Stimulated activated CD4-positive, alpha-beta T cell treated with anti-CD3 and anti-CD28 coated beads, Interleukin-1b, Interleukin-23, amount 100 ng/mL, for 24 hours (primary cell): Measurements from ENCODE around the gene MB.

Source experiments
- DNase-seq, 4 experiments: peaks; one replicate each; pipeline ENCODE4 v3.0.0-alpha.2; 2020; ENCODE audit warnings: low read depth in 4 of 4, low spot score in 1 of 4

MB gene

DNA sequence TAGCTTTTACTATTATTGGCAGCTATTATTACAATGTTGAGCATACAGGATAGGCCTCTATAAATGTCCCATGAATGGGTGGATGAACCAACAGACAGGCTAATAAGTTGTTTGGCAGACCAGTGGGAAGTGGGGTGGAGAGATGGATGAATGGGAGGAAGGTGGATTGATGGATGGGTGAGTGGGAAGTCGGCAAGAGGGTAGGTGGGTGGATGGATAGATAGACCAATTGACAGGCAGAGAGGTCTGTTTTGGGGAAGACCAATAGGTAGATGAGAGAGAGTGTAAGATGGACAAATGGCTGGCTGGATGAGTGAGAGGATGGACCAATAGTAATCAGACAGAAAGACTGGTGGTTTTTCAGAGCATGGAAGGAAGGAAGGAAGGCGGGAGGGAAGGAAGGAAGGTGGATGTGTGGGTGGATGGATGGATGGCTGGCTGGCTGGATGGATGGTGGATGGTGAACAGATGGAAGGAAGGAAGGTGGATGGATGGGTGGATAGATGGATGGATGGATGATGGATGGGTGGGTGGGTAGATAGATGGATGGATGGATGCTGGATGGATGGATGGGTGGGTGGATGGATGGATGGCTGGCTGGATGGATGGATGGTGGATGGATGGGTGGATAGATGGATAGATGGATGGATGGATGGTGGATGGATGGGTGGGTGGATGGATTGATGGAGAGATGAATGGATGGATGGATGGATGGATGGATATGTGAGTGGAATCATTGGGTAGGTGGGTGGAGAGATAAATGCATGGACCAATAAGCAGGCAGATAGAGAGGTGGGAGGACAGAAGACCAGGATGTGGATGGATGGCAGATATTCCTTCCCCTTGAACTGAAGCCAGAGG is 39.1 kb downstream of the MB start:
- DNase-seq: no peak

DNA sequence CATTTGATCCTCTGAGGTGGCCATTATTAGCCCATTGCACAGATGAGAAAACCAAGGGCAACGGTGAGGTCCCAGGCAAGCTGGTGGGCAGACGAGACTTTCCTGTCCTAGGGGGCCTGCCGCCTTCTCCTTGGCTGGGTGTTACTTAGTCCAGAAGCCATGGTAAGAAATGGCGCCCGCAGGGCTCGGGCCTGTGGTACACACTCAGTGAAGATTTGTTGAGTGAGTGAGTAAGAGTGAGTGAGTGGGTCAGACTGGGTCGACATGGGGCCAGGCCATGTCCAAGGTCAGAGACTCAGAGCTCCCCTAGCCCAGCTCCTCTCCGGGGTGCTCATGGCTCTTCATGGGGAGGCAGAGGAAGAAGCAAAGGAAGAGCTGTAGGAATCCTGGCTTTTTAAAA is 40.5 kb downstream of the MB start:
- no peak for DNase-seq

DNA sequence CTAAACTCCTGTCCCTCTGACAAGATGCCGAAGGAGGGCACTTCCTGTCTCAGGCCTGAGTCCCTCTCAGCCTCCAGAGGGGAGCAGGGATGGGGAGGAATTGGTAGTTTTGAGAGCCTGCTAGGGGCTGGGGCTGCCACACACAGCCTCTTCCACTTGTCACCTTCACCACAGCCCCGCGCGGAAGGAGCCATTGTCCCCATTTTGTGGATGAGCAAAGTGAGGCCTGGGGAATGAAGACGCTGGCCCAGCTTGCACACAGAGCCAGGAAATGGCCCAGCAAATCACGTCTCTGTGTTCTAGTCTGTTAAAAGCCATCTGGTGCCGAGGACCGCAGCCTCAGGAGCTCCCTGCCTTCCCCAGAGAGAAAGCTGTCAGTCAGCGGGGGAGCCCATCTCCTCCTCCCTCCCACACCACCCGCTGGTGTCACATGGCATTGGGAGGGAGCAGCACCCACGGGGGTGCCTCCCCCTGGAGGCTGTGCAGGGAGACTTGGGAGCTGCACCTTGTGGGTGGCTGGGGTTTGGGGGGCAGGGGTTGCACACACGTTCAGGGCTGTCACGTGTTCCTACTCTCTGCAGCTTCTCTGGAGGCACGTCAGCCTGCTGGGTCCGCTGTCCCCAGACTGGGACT is 41.9 kb downstream of the MB start:
- DNase-seq: no peak

DNA sequence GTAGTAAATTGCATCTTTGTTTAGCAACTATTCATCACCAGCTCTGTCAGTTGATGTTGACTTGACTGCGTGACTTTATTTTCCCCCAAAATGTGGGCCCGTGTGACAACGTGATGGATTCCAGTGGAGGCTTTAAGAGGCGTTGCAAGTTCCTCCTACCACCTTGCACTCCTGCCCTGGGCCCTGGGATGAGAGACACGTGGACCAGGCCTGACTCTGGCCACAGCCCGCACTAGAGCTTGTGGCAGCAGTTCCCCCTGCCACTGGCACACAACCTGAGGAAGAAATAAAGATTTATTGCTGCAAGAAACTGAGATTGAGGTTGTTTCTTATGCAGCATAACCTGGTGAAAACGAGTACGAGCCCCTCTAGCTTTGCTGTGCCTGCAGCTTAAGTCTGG is 44.6 kb downstream of the MB start:
- DNase-seq: no peak

DNA sequence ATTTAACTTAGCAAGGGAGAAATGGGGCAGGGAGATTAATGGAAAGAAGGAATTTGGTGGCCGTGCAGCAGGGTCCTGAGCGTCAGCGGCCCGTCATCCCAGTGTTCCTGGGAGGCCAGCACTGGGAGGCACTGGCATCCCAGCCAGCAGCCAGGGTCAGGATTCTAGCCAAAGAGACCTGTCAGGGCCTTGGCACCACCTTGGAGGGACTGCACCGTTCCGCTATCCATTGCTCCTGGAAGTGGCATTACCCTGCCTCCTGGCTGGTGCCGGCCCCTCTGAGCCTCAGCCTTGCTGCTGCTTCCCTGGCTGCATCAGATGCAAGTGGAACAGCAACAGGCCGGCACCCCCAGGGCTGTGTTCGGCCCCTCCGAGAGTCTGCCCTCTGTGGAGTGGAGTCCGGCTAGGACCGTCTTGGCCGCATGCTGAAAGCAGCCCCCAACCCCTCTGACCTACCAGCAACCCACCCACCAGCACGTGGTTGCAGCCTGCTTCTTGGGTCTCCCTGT is 46.4 kb downstream of the MB start:
- DNase-seq: no peak

DNA sequence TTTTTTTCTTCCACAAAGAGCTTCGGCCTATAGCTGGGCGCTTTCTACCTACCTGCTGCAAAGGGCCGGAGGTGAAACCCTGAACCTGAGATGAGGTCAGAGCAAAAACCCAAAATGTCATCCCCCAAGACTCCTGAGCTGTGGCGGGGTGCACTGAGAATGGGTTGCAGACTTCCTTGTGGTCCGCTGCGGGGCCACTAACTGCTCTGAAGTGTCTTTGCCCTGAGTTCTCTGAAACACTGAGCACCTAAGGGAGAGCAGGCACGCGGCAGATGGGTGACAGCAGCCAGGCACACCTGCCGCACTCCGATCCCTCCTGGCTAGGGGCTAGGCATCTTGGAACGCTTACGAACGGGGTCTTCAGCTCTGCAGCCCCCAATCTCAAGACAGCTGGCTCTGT is 47.2 kb downstream of the MB start:
- no peak for DNase-seq

DNA sequence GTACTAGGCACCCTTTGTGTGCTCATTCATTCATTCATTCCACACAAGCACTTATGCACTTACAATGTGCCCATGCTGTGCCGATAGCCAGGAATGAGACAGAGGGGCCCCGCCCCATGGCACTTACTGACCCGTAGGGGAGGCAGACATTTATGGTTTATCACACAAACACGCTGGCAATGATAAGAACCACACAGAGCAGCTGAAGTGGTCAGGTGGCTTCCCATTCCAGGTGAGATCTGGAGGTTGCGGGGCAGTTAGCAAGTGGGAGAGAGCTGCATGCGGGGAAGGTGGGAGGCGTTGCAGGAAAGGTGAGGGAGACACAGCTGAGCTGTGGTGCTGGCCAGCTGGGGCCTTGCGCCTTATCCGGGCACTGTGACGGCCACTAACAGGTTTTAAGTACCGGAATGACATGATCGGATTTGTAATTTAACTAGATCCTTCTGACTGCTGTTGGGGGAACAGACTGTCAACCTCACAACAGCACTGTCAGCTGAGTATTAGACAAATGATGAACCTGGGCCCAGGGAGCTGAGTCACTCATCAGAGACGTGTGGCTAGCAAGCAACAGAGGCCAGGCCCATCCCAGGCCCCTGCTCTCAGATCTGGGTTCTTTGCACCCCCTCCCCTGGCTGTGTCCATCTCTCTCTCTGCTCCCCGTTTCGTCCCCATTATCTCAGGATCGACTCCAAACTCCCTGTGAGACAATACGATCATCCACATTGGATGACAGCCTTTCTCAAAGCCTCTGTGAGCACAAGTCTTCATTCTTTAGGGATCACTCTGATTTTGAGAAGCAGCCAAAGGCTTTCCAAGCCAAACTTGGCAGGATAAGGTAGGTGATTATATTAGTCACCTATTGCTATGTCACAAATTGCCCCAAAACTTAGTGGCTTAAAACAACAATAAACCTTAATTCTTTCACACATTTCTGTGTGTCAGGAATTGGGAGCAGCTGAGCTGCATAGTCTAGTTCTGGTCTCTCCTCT is 48.1 kb downstream of the MB start:
- no peak for DNase-seq

DNA sequence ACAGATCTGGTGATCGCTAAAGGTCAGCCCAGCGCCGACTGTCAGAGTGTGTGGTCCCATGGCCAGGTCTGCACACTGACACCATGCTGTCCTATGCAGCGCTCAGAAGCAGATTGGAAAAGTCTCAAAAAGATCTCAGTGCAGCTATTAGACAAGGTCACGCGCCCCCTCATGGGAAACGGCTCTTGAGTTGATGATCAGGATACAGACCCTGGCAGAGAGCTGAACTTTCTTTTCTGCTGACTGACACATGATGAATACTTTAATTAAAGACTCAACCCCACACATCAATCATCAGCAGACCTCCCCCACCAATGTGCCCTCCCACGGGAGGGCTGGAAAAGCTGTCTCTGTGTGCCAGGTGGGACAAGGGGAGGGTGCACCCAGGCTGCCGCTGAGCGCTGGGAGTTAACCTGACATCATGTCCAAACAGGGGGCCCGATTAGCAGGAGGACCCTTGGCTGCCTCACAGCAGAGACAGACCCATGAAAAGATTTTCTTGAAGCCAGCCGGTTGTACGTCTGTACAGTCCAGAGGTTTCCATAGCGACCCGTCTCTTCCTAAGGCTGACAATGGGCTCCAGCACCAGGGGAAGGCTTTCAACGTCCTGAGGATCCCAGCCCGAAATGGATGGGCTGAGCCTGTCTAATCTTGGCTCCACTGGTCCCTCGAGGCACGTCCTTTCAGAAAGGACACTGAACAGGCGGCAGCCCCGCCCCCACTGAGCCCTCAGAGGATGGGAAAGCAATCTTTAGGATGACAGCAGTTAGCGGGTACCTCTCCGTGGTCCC is 49.6 kb downstream of the MB start:
- no peak for DNase-seq

DNA sequence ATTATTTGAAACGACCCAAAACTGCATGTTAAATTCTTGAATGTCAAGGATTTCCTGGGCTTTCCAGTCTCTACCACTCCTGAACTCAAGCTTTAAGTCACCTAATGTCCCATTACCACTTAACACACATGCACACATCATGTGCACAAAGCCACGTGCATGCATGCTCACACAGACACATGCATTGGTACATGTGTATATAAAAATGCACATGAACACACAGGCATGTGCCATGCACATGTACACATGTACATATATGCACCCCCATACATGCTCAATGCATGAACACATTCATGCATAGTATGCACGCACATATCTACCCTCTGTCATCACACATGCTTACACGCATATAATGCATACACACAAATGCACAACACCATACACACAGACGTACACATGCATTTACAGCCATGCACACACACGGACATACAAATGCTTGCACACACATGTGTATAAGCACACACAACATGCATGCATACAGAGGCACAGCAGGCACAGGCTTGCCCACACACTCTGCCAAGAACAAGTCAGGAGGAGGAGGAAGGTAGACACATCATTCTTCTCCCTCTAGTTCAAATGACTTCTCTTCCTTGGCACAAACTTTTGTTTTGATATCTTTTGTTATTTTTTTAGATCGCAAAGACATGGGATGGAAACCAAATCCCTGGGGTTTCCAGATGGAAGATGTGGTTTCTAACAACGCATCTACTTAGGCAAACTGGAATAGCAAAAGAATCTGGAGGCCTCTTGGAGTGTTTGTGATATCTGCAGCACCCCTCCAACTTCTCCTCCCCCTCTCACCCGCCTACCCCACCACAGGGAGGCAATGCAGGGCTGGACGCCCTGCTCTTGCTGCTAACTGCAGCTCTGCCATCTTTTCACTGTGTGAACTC is 51.9 kb downstream of the MB start:
- no peak for DNase-seq

DNA sequence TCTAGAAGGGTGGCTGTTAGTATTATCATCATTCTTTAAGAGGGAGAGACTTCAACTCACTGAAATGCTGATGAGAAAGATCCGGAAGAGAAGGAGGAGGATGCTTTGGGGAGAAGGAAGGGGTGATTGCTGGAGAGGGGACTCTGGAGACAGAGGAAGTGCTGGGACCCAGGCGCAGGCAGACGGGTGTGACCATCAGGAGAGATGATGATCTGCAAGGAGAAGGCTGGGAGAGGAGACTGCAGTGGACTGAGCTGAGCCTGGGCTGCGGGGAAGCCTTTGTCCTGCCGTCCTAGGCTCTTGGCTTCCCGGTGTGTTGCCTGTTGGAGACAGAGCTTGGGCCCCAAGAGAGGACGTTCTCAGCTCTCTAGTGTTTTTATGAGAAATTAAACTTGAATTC is 53.9 kb downstream of the MB start:
- DNase-seq: no peak

DNA sequence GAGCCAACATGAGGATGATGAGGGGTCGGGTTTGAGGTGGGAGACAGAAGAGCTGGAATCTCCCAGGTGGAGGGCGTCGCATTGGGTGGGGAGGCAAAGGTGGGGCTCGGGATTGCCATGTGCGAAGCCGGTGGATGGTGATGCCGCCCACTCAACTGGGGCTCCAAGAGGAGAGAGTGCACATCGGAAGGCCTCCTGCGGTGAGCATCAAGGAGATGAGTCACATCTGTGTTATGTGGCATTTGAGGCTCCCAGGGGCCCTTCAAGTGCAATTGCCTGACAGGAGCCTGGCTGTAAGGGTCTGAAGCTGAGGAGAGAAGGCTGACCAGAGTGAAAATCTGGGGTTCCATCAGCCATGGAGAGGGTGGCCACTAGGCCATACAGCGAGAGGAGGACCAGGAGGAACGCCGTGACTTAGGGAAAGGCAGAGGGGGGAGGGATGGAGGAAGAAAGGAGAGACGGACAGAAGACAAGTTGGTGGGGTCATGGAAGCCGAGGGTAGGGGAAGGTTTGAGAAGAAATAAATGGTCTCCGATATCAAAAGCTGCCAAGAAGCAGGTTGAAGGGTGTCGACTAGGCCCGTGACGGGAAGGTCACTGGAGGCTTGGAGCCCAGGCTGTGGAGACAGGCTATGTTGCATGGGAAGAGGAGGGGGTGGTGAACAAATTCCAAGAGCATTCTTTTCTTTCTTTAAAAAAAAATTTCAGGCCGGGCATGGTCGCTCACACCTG is 55.2 kb downstream of the MB start:
- no peak for DNase-seq

DNA sequence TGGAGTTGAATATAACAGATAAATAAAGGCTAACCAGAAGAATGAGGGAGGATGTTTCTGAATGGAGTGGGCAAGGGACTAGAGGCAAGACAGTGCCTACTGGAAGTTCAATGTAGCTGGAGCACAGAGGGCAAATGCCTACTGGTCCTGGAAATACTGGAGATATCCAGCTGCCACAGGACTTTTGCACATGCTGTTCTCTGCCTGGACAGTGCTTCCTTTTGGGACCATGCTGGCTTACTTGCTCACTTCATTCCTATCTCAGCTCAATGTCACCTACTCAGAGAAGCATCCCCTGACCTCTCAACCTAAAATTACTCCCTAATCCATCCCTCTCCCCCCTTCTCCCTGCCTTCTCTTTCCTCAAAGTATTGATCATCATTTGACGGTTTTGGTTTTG is 56.3 kb downstream of the MB start:
- no peak for DNase-seq

DNA sequence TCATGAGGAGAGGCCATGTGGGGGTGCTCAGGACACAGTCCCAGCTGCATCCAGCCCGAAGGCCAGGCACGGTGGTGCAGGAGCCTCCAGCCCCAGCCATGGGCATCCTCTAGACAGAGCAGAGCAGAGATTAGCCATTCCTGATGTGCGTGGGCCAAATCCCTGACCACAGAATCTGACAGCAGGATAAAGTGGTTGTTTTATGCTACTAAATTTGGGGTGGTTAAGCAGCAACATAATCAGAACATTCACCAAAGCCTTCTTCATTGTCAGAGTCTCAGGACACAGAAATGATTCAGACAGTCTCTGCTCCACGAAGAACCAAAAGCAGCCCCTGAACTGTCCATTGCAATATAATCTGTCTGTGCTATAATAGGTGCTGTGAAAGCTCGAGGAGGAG is 56.8 kb downstream of the MB start:
- no peak for DNase-seq

DNA sequence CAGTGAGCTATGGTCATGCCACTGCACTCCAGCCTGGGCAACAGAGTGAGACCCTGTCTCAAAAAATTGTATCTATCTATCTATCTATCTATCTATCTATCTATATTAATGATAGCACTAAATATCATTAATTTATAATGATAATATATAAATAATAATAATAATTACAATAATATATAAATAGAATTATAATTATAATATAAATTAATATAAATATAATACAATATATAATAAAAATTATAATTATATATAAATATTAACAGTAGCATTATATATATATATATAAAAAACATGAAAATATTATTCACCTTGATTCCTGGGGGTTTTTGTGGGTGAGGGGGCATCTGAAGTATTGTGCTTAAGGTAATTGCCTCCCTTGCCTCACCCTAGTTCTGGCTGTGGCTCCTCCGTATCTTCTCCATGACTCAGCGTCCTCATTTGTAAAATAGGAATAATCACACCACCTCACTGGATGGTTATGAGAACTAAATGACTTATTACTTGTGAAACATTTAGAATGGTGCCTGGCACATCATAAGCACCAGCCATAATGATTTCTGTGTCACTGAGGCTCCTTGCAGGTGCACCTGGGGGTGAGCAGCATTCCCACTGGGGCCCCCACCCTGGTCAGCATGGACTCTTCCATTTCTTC is 57.6 kb downstream of the MB start:
- no peak for DNase-seq

DNA sequence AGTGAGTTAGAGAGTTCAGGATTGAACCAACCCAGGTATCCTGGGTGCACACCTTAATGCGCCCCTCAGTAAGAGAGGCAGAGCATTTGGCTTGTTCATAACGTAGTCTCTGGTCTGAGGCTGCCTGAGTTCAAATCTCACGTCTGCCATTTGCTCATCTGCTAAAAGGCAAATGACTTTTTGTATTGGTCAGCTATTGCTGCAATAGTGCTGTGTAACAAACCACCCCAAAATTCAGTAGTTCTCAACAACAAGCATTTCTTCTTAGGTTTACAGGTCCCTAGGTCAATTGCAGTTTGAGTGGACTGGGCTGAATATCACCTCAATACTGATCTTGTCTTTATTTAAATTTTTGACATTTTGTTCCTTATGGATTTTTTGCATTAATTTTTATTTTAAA is 58.4 kb downstream of the MB start:
- no peak for DNase-seq

DNA sequence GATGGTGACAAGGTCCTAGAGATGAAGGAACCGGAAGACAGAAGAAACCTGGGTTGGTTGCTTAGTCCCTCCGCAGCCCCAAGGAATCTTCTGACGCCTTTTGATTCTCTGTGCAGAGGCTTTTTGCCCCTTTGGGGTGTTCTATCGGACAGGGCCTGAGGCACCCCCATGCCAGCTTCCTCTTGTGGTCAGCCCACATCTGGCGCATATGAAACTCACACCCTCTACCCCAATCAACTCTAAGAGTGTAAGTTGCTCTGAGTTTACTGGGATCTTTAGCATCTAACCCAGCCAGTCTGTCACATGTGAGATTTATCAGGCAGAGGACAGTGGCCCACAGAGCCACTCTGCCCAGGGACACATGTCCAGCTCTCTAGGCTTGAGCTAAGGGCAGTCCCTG is 59.1 kb downstream of the MB start:
- DNase-seq: no peak
